Lower lobe of right lung (tissue), 2 donors: ENCODE data around the gene UGT3A1. TPM values are rescaled to one million over a fixed set of nuclear protein-coding genes. Genes with fewer than 3 reads are reported as not detected.
"Not testable (repeated sequence)": the region's sequence is repeated elsewhere in the genome, so short reads cannot be mapped to it uniquely, and the experiment has no call there.

Source experiments
- ATAC-seq, 2 donors: fragments of 200-7000 bp; cut with Tn5 transposase; one replicate each; pipeline ENCODE4 v1.9.1; 2020 to 2022; ENCODE audit warnings: mild to moderate bottlenecking in 2 of 2, moderate library complexity in 2 of 2
- DNase-seq: peaks from one replicate; pipeline ENCODE4 v3.0.0-alpha.2; 2020
- H3K27ac ChIP-seq: fragments of 200-600 bp; one replicate; pipeline ENCODE4 v1.8.0; 2022
- H3K27me3 ChIP-seq: fragments of 200-600 bp; one replicate; pipeline ENCODE4 v1.8.0; 2022; ENCODE audit warnings: low read depth
- H3K36me3 ChIP-seq: fragments of 200-600 bp; one replicate; pipeline ENCODE4 v1.8.0; 2022; ENCODE audit warnings: mild to moderate bottlenecking
- H3K4me1 ChIP-seq: fragments of 200-600 bp; one replicate; pipeline ENCODE4 v1.8.0; 2022
- H3K4me3 ChIP-seq: fragments of 200-600 bp; one replicate; pipeline ENCODE4 v1.8.0; 2022; ENCODE audit warnings: mild to moderate bottlenecking
- H3K9me3 ChIP-seq: fragments of 200-600 bp; one replicate; pipeline ENCODE4 v1.8.0; 2022
- CTCF ChIP-seq: fragments of 200-600 bp; IDR thresholded peaks from one replicate; pipeline ENCODE4 v1.8.0; 2022; ENCODE audit warnings: antibody characterized with exemption, mild to moderate bottlenecking
- intact Hi-C: fragments of 100-400 bp; cut with DNase I; formaldehyde crosslinking; loops from one replicate; pipeline ENCODE4 v1.11.0; 2022
- long read RNA-seq: library from polyadenylated mRNA; unstranded; transcript quantifications from one replicate; pipeline ENCODE4 v2.0.0, GENCODE V29; 2021
- total RNA-seq: library from RNA; stranded (reverse); fragmentation: NEBNext Ultra II Directional; extraction: Animal tissue kit (Norgen Biotek cat#: 25700); gene quantifications from one replicate; pipeline ENCODE4 v1.2.1, GENCODE V29; 2021
- donor health status: DM: no; HTN: yes; CAD: no; lungs with severe emphysema.

UGT3A1 gene
- not detected for total RNA-seq
- long read RNA-seq, result 0 reads

- Histone ChIP-seq H3K9me3 (no peaks in the 10 kb centered on the region), H3K36me3 (no peaks in the 10 kb centered on the region), H3K4me3 (no peak within 1 kb of the TSS), H3K27me3 (peaks cover 9% of the 10 kb centered on the region), H3K4me1 (no peaks in the 10 kb centered on the region), H3K27ac (no peak within 1 kb of the TSS)
- DNase-seq (no peak), ATAC-seq (no peak)
- intact Hi-C loops, result no loop called here
- TF ChIP-seq CTCF, result no peak
Observed at GRCh38 chr5:35990941-35991611, at the start of gene UGT3A1. Gene UGT3A1 (minus strand): TSS chr5:35991390. CDS start chr5:35991240, 150 bp downstream.

- no peak overlapping the region for H3K4me3 ChIP-seq
- no peak for TF ChIP-seq CTCF
- ATAC-seq, result no peak
- peaks cover 5% of the 10 kb centered on the region for H3K4me1 ChIP-seq
- no peaks in the 10 kb centered on the region for H3K27me3 ChIP-seq
- H3K36me3 ChIP-seq, result no peaks in the 10 kb centered on the region
- H3K27ac ChIP-seq, result no peak overlapping the region
- intact Hi-C loops, result no loop called here
- no peak for DNase-seq
- H3K9me3 ChIP-seq, result no peaks in the 10 kb centered on the region
Observed at GRCh38 chr5:36035696-36036095, 44.5 kb upstream of the UGT3A1 start.

GRCh38 chr5:36034536-36035134, 43.4 kb upstream of the UGT3A1 start:
- H3K36me3 ChIP-seq, DNase-seq, H3K9me3 ChIP-seq, intact Hi-C loops, H3K27me3 ChIP-seq, ATAC-seq, H3K4me3 ChIP-seq, H3K27ac ChIP-seq, H3K4me1 ChIP-seq: not testable (repeated sequence)

GRCh38 chr5:36033486-36033885, 42.3 kb upstream of the UGT3A1 start:
- TF ChIP-seq CTCF, result no peak
- no peaks in the 10 kb centered on the region for H3K36me3 ChIP-seq
- DNase-seq (no peak), ATAC-seq (no peak)
- H3K9me3 ChIP-seq, result no peaks in the 10 kb centered on the region
- H3K27me3 ChIP-seq, result no peaks in the 10 kb centered on the region
- intact Hi-C loops, result no loop called here
- no peaks in the 10 kb centered on the region for H3K4me1 ChIP-seq
- H3K4me3 ChIP-seq, result no peak overlapping the region
- H3K27ac ChIP-seq, result no peak overlapping the region

- intact Hi-C loops, result no loop called here
- Histone ChIP-seq H3K36me3 (no peaks in the 10 kb centered on the region), H3K4me3 (no peak overlapping the region), H3K27me3 (no peaks in the 10 kb centered on the region), H3K27ac (no peak overlapping the region), H3K4me1 (no peaks in the 10 kb centered on the region), H3K9me3 (no peaks in the 10 kb centered on the region)
- no peak for ATAC-seq
- no peak for DNase-seq
- TF ChIP-seq CTCF, result no peak
Observed at GRCh38 chr5:36033047-36033446, 41.9 kb upstream of the UGT3A1 start.

GRCh38 chr5:36031223-36031622, 40.0 kb upstream of the UGT3A1 start:
- Histone ChIP-seq H3K36me3 (no peaks in the 10 kb centered on the region), H3K9me3 (no peaks in the 10 kb centered on the region), H3K4me3 (no peak overlapping the region), H3K27ac (no peak overlapping the region), H3K27me3 (no peaks in the 10 kb centered on the region), H3K4me1 (no peaks in the 10 kb centered on the region)
- intact Hi-C loops, result no loop called here
- ATAC-seq (no peak), DNase-seq (no peak)
- no peak for TF ChIP-seq CTCF
